HepG2 (cell line): Measurements from ENCODE around the gene FNDC3B. TPM values are rescaled to one million over a fixed set of nuclear protein-coding genes. Genes with fewer than 3 reads are reported as not detected.

Experiments used
- HMGA1 ChIP-seq: sonication (generic); formaldehyde crosslinking; conservative IDR thresholded peaks from 2 replicates; pipeline ENCODE4 v1.4.0; 2020; ENCODE audit warnings: missing genetic modification reagents
- ISL2 ChIP-seq: sonication (generic); formaldehyde crosslinking; IDR thresholded peaks from 2 replicates; pipeline ENCODE4 v1.5.0; 2020; ENCODE audit warnings: missing genetic modification reagents
- JDP2 ChIP-seq: sonication (generic); formaldehyde crosslinking; IDR thresholded peaks from 2 replicates; pipeline ENCODE4 v1.8.1; 2022; ENCODE audit warnings: missing genetic modification reagents, borderline replicate concordance
- KDM4B ChIP-seq: sonication (generic); formaldehyde crosslinking; IDR thresholded peaks from 2 replicates; pipeline ENCODE4 v1.4.0; 2020; ENCODE audit warnings: missing genetic modification reagents
- MNT ChIP-seq: fragments of 450-650 bp; IDR thresholded peaks from 2 replicates; pipeline ENCODE4 v1.6.1; 2016
- NFIC ChIP-seq: IDR thresholded peaks from 2 replicates; pipeline ENCODE4 v1.6.1; 2012; ENCODE audit warnings: mild to moderate bottlenecking, low read length, inconsistent platforms
- PAF1 ChIP-seq: IDR thresholded peaks from 2 replicates; pipeline ENCODE4 v1.6.1; 2016; ENCODE audit warnings: missing genetic modification reagents, missing compliant biosample characterization
- PRDM15 ChIP-seq: sonication (generic); formaldehyde crosslinking; IDR thresholded peaks from 2 replicates; pipeline ENCODE4 v1.4.0; 2020; ENCODE audit warnings: missing genetic modification reagents
- RBFOX2 ChIP-seq: fragments of 200-400 bp; formaldehyde crosslinking; IDR thresholded peaks from 2 replicates; pipeline ENCODE4 v1.6.1; 2017; ENCODE audit warnings: low read depth, mild to moderate bottlenecking, low read length
- RCOR2 ChIP-seq: IDR thresholded peaks from 2 replicates; pipeline ENCODE4 v1.6.1; 2016; ENCODE audit warnings: missing biosample characterization, missing genetic modification reagents
- SKI ChIP-seq: fragments of 450-650 bp; IDR thresholded peaks from one replicate; pipeline ENCODE4 v1.6.1; 2018; ENCODE audit warnings: mild to moderate bottlenecking; ENCODE audit not compliant: partially characterized antibody
- SNAPC5 ChIP-seq: sonication (generic); formaldehyde crosslinking; IDR thresholded peaks from 2 replicates; pipeline ENCODE4 v1.8.1; 2023; ENCODE audit warnings: mild to moderate bottlenecking, missing genetic modification reagents, borderline replicate concordance
- TARDBP ChIP-seq: sonication (generic); formaldehyde crosslinking; IDR thresholded peaks from 2 replicates; pipeline ENCODE4 v1.8.0; 2022; ENCODE audit warnings: mild to moderate bottlenecking, missing genetic modification reagents
- ZGPAT ChIP-seq: IDR thresholded peaks from 2 replicates; pipeline ENCODE4 v1.6.1; 2016; ENCODE audit warnings: mild to moderate bottlenecking
- ZNF18 ChIP-seq: sonication (generic); formaldehyde crosslinking; IDR thresholded peaks from 2 replicates; pipeline ENCODE4 v1.8.0; 2022; ENCODE audit warnings: mild to moderate bottlenecking, missing genetic modification reagents; ENCODE audit not compliant: insufficient replicate concordance
- ZNF275 ChIP-seq: sonication (generic); formaldehyde crosslinking; IDR thresholded peaks from 2 replicates; pipeline ENCODE4 v1.8.0; 2022; ENCODE audit warnings: missing genetic modification reagents, mild to moderate bottlenecking, inconsistent platforms, borderline replicate concordance
- ZNF326 ChIP-seq: sonication (generic); formaldehyde crosslinking; IDR thresholded peaks from 2 replicates; pipeline ENCODE4 v1.4.0; 2020; ENCODE audit warnings: missing genetic modification reagents, borderline replicate concordance
- ZNF441 ChIP-seq: sonication (generic); formaldehyde crosslinking; IDR thresholded peaks from 2 replicates; pipeline ENCODE4 v1.7.0; 2021; ENCODE audit warnings: missing genetic modification reagents, borderline replicate concordance
- ZNF740 ChIP-seq: sonication (generic); formaldehyde crosslinking; IDR thresholded peaks from 2 replicates; pipeline ENCODE4 v1.4.0; 2020; ENCODE audit warnings: missing genetic modification reagents
- polyA plus RNA-seq, 8 experiments: library from polyadenylated mRNA; depleted of rRNA in 3 of 8; stranded (reverse) in 7 of 8; unstranded in 1 of 8; fragments of >200 nt; fragmentation: Illumina TruSeq in 4 of 8; extraction: Trizol in 4 of 8; gene quantifications; 2 replicates each; pipeline versions ENCODE4 v1.2.1 to v1.2.3, GENCODE V29; 2011 to 2016; ENCODE audit warnings: low read depth in 4 of 8, missing spikeins in 1 of 8, mixed read lengths in 1 of 8; ENCODE audit not compliant: insufficient read depth in 1 of 8
- total RNA-seq, 5 experiments: library from RNA; depleted of rRNA; stranded (reverse); fragments of >200 nt; fragmentation: Illumina TruSeq; extraction: Trizol; gene quantifications; 2 replicates each; pipeline ENCODE4 v1.2.3, GENCODE V29; 2016; ENCODE audit warnings: low read depth in 1 of 5

FNDC3B gene
- total and polyA plus RNA-seq, 2 of the 13 experiments (the other 11 are each of a cell fraction or from before 2014, with no cell fraction given) = 74.8 to 103 TPM

GRCh38 chr3:172065967-172066762, 26.8 kb downstream of the FNDC3B start (continued):
- TF ChIP-seq SNAPC5 (0 out of 2 replicates have a peak, but pooled peaks have one; percentile 39), PAF1 (CRISPR knock-in tag) (peak; percentile 60; the same call in 1 of the 2 replicates), ZNF740 (CRISPR knock-in tag) (no peak), HMGA1 (no peak), ZGPAT (CRISPR knock-in tag) (peak; percentile 37), ZNF441 (CRISPR knock-in tag) (no peak), ZNF275 (CRISPR knock-in tag) (no peak), NFIC (no peak; the same call in 1 of the 2 replicates), MNT (peak; percentile 38; the same call in 1 of the 2 replicates), ZNF326 (CRISPR knock-in tag) (no peak), JDP2 (CRISPR knock-in tag) (no peak), RCOR2 (CRISPR knock-in tag) (peak; percentile 31; the same call in 1 of the 2 replicates), ISL2 (CRISPR knock-in tag) (peak; percentile 59; the same call in 1 of the 2 replicates), KDM4B (CRISPR knock-in tag) (no peak), PRDM15 (CRISPR knock-in tag) (peak; percentile 70; the same call in 1 of the 2 replicates), ZNF18 (CRISPR knock-in tag) (peak; percentile 20), RBFOX2 (peak; percentile 63), TARDBP (CRISPR knock-in tag) (peak; percentile 31; the same call in 1 of the 2 replicates), SKI (no peak)
